Keratinocyte (primary cell): ENCODE data around the gene SCAF1.

ENCODE experiments used
- EZH2 ChIP-seq: IDR thresholded peaks from one replicate; pipeline ENCODE4 v1.6.1; 2012; ENCODE audit warnings: inconsistent platforms, mild to moderate bottlenecking, low read length, moderate library complexity
- TF ChIP-seq, protein P1 (sequence below), 3 experiments: IDR thresholded peaks in 1 of 3; conservative IDR thresholded peaks in 1 of 3; optimal IDR thresholded peaks in 1 of 3; 2 replicates in 2 of 3; 3 replicates in 1 of 3; pipeline versions ENCODE3 to v1.5.1; 2011; ENCODE audit warnings: low read length in 3 of 3, mild to moderate bottlenecking in 3 of 3, moderate library complexity in 2 of 3, control low read depth in 1 of 3, inconsistent platforms in 1 of 3; ENCODE audit not compliant: insufficient read depth in 2 of 3; ENCODE audit errors: extremely low read depth in 1 of 3

DNA sequence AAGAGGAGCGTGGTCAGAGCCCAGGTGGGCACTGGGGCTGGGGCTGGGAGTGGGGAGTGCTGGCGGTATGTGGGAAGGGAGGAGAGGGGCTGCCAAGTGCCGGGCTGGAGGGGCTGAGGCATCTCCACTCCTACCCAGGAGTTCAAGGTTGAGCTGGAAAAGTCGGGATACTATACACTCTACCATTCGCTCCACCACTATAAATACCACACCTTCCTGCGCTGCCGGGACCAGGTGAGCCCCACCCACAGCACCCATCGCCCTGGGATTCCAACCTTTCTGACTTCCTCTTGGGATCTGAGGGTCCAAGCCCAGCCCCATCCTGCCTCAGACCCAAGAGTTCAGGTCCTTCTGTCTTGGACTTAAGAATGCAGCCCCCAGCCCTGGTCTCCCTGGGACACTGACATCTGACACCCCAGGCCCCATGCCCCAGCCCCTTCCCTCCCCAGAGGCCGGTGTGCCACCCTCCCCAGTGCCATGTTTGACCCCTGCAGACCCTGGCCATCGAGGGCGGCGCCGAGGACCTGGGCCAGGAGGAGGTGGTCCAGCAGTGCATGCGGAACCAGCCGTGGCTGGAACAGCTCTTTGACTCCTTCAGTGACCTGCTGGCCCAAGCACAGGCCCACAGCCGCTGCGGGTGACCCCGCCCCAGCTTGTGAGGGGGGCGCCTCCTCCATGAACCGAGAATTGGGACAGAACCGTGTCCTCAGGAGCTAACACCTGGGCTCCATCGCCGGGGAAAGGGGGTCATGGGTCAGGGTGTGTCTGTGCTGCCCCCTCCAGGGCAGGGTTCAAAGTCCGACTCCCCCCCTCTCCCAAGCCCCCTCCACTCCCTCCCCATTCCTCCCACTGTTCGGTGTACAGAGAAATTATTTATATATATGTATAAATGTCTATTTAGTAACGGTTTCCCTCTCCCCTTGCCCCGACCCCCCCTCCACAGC lies 16.8 kb upstream of the SCAF1 start:
- TF ChIP-seq, protein P1, sequence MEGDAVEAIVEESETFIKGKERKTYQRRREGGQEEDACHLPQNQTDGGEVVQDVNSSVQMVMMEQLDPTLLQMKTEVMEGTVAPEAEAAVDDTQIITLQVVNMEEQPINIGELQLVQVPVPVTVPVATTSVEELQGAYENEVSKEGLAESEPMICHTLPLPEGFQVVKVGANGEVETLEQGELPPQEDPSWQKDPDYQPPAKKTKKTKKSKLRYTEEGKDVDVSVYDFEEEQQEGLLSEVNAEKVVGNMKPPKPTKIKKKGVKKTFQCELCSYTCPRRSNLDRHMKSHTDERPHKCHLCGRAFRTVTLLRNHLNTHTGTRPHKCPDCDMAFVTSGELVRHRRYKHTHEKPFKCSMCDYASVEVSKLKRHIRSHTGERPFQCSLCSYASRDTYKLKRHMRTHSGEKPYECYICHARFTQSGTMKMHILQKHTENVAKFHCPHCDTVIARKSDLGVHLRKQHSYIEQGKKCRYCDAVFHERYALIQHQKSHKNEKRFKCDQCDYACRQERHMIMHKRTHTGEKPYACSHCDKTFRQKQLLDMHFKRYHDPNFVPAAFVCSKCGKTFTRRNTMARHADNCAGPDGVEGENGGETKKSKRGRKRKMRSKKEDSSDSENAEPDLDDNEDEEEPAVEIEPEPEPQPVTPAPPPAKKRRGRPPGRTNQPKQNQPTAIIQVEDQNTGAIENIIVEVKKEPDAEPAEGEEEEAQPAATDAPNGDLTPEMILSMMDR (optimal IDR thresholded peaks at IDR 0.05 in 1 of 3, IDR thresholded peaks at IDR 0.05 in 1 of 3, conservative IDR thresholded peaks at IDR 0.05 in 1 of 3; ENCODE audit: extremely low read depth in 1 of 3, insufficient read depth in 2 of 3, low read length in 3 of 3) = no peak
- no peak for TF ChIP-seq EZH2
